Diencephalon (tissue), 1 donor: ENCODE data around the gene DACT3. TPM values are rescaled to one million over a fixed set of nuclear protein-coding genes. Genes with fewer than 3 reads are reported as not detected.

Experiments
- small RNA-seq: library from RNA; depleted of rRNA; stranded (forward); fragments of <200 nt; gene quantifications from one replicate; pipeline ENCODE3, GENCODE V24; 2014
- total RNA-seq: library from RNA; depleted of rRNA; stranded (reverse); fragments of >200 nt; gene quantifications from one replicate; pipeline ENCODE4 v1.2.3, GENCODE V29; 2014

The DACT3 gene, protein sequence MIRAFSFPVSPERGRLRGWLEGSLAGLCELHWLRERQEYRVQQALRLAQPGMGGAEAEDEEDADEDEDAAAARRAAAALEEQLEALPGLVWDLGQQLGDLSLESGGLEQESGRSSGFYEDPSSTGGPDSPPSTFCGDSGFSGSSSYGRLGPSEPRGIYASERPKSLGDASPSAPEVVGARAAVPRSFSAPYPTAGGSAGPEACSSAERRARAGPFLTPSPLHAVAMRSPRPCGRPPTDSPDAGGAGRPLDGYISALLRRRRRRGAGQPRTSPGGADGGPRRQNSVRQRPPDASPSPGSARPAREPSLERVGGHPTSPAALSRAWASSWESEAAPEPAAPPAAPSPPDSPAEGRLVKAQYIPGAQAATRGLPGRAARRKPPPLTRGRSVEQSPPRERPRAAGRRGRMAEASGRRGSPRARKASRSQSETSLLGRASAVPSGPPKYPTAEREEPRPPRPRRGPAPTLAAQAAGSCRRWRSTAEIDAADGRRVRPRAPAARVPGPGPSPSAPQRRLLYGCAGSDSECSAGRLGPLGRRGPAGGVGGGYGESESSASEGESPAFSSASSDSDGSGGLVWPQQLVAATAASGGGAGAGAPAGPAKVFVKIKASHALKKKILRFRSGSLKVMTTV
- 24.0 TPM for total RNA-seq

DNA sequence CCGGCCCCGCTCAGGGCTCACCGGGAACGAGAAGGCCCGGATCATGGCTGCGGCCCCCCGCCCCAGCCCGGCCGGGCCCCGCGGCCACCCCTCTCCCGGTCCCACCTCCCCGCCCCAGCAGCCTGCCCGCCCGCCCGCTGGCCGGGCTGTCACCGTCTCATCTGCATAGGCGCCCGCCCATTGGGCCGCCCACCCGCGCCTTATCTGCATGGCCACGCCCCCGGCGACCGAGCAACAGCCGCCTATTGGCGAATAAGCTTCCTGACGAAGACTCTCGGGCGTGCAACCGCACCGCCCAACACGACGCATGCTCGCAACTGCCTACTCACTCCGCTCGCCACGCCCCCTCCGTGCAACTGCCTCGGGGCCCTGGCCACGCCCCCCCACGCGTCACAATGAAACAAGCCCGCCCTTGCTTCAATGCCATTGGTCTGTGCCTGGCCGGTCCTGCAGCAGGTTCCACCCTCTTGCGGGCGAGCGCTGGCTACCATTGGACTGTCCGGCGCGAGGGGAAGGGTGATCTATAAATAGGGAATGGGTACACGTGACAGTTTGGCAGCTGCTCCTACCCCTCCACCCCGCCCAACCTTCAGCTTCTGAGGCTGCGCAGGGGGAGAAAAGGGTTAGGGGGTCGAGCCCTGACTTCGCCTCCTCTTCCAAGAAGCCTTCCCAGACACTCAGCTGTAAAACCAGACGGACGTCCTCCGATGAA lies at the start of gene DACT3:
TSS of gene DACT3 (minus strand) at position 163 of the 712 bp plus-strand sequence. CDS start at position 45, 118 bp downstream.

DNA sequence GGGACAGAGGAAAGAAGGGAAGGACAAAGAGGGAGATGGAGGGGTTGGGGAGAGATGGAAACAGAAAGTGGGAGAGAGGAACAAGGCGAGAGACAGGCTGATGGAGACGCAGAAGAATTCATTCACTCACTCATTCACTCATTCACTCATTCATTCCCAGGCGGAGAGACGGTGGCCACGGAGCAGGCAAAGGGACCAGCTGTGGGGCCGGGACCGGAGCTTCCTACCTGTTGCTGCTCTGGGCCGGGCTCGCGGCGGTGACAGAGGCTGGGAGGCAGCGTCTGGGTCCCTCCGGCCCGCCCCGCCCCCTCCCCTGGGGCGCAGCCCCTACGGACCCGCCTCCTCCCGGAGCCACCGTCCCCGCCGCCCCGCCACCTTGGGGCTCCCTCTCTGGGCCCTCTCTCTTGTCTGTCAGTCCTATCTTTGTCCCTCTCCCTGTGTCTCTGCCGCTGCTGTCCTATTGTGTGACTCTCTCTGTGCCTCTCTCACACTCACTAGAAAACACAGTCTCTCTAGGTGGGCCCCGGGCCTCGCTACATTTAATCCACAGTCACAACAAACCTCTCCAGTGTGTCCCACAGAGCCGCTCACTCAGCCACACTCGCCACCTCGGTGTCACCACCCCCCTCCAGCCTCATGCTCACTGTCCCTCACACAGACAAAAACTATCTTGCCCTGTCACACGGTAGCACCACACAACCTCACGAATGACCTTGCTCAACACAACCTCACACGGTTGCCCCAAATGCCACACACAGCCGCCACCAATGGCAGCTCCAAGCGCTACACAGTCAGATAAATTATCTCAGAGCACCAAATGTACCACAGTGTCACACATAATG lies 24.8 kb downstream of the DACT3 start, which contains the start of gene GNG8:
TSS of gene GNG8 (minus strand) at position 283 of the 842 bp plus-strand sequence. CDS start 1,520 bp downstream, outside the sequence.

DNA sequence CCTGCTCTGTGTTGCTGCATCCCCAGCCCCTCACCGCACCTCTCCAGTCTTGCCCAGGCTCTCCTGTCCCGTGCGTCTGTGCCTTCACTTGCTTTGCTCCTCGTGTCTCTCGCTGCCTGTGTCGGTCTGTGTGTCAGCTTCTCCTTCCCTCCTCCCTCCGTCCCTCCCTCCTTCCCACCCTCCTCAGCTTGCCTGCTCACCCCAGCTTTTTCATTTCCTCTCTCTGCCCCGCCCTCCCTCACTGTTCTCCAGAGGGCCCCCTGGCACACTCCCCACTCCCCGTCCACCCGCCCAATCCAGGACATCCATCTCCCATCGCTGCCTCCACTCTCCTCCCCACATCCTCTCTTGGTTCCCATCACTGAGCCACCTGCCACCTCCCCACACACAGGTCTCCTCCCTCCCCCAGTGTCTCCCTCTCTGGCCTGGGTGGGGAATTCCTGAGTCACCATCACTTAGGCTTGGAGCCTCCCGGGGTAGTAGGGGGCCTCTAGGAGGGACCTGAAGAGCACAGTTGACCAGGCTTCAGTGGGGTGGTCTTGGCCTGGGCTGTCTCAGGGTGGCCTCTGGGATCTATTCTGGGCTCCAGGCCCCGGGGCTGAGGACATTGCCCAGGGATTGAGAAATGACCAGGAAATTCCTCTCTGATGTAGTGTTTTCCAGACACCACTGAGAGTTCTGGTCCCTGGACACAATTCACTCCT lies 35.9 kb downstream of the DACT3 start, which contains the start of gene PTGIR:
TSS of gene PTGIR (minus strand) at position 132 of the 704 bp plus-strand sequence. CDS start 864 bp downstream, outside the sequence.

GRCh38 chr19:46601318-46602224 lies 59.4 kb downstream of the DACT3 start, which contains the start of gene CALM3:
Gene CALM3 (plus strand): TSS chr19:46601330. CDS start chr19:46601435, 105 bp downstream.

Small RNAs within 50 kb of the gene (small RNA-seq; reads per million reads assigned to genes)
- gene MIR320E (not detected), gene RN7SL364P (0.23 reads per million)

Other genes with a start within 250 kb of the DACT3 start
- gene CCDC8, start 247.6 kb downstream of the DACT3 start, total RNA-seq = 8.1 TPM
- gene PNMA8C, start 232.2 kb downstream of the DACT3 start, total RNA-seq = 39.2 TPM
- 108 TPM for gene PNMA8A, start 189.6 kb downstream of the DACT3 start, total RNA-seq
- 33.0 TPM for gene PNMA8B, start 165.3 kb downstream of the DACT3 start, total RNA-seq
- 544 TPM for gene CALM3, start 59.9 kb downstream of the DACT3 start, total RNA-seq
- 0.23 TPM for gene PTGIR, start 36.1 kb downstream of the DACT3 start, total RNA-seq
- gene GNG8, start 25.0 kb downstream of the DACT3 start, total RNA-seq = not detected
- gene PRKD2, start 55.9 kb upstream of the DACT3 start, total RNA-seq = 6.7 TPM
- 18.2 TPM for gene FKRP, start 84.9 kb upstream of the DACT3 start, total RNA-seq
- gene STRN4, start 85.3 kb upstream of the DACT3 start, total RNA-seq = 93.0 TPM
- gene SLC1A5, start 127.4 kb upstream of the DACT3 start, total RNA-seq = 4.4 TPM
- gene AP2S1, start 189.7 kb upstream of the DACT3 start, total RNA-seq = 82.1 TPM
- gene ARHGAP35, start 199.8 kb upstream of the DACT3 start, total RNA-seq = 108 TPM